Breast epithelium (tissue), 3 donors: ENCODE results near the gene MORN1.

Experiments used
- CTCF ChIP-seq, 3 donors: fragments of 450-650 bp; IDR thresholded peaks; one replicate each; pipeline ENCODE4 v1.5.1; 2016 to 2017; ENCODE audit warnings: antibody characterized with exemption in 3 of 3, mild to moderate bottlenecking in 3 of 3, moderate library complexity in 3 of 3
- POLR2A ChIP-seq: fragments of 450-650 bp; IDR thresholded peaks from one replicate; pipeline ENCODE4 v1.6.1; 2016; ENCODE audit warnings: antibody characterized with exemption, mild to moderate bottlenecking, moderate library complexity

- TF ChIP-seq CTCF (IDR thresholded peaks at IDR 0.05), result no peak
- TF ChIP-seq POLR2A, result no peak
Observed at GRCh38 chr1:2400950-2401649, 9.7 kb upstream of the MORN1 start.
